ENCODE measurements around the gene ATF6B.
A peak's percentile ranks its signal among the peaks of the same experiment; 100 is the strongest.

The ATF6B gene

DNA sequence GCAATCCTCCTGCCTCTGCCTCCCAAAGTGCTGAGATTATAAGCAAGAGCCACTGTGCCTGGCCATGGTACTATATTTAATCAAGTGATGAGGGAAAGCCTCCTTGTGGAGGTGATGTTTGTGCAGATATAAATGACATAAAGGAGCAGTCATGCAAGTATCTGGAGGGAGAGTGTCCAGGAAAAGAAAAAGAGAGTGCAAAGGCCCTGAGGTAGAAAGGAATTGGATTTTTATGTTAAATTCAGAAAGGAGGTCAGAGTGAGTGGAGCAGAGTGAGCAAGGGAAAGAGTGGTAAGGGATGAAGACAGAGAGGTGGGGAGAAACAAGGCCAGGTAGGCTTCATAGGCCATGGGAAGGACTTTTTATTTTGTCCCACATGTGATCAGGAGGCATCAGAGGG lies 9.4 kb upstream of the ATF6B start:
- Histone ChIP-seq H3K4me3 (ENCODE audit: low read depth, low read length) (no peak overlapping the region), H3K4me1 (no peaks in the 10 kb centered on the region), H3K9me3 (no peaks in the 10 kb centered on the region), H3K27me3 (no peaks in the 10 kb centered on the region), H3K36me3 (no peaks in the 10 kb centered on the region)
- TF ChIP-seq, protein P1, sequence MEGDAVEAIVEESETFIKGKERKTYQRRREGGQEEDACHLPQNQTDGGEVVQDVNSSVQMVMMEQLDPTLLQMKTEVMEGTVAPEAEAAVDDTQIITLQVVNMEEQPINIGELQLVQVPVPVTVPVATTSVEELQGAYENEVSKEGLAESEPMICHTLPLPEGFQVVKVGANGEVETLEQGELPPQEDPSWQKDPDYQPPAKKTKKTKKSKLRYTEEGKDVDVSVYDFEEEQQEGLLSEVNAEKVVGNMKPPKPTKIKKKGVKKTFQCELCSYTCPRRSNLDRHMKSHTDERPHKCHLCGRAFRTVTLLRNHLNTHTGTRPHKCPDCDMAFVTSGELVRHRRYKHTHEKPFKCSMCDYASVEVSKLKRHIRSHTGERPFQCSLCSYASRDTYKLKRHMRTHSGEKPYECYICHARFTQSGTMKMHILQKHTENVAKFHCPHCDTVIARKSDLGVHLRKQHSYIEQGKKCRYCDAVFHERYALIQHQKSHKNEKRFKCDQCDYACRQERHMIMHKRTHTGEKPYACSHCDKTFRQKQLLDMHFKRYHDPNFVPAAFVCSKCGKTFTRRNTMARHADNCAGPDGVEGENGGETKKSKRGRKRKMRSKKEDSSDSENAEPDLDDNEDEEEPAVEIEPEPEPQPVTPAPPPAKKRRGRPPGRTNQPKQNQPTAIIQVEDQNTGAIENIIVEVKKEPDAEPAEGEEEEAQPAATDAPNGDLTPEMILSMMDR (IDR thresholded peaks at IDR 0.05; ENCODE audit: low read depth, low read length) = no peak
- no peak for DNase-seq

DNA sequence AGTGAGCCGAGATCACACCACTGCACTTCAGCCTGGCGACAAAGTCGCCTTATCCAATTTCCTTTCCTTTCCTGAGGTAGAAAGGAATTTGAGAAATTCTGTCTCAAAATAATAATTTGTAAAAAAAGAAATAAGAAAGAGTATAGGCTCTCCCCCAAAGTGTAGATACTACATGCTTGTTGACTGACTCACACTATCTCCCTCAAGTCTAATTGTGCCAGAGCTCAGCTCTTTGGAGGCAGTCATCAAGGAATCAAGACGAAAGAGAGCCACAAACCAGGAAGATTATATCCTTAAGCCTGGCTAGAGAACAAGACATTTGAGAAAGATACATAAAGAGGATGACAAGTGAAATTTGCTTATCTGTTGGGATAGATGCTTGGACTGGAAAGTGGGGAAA lies 5.7 kb upstream of the ATF6B start:
- no peak for DNase-seq
- no peaks in the 10 kb centered on the region for H3K36me3 ChIP-seq
- H3K27me3 ChIP-seq = no peaks in the 10 kb centered on the region
- peaks cover under 1% of the 10 kb centered on the region; the same call in 1 of the 2 replicates for H3K4me1 ChIP-seq
- no peaks in the 10 kb centered on the region for H3K9me3 ChIP-seq
- no peak overlapping the region for H3K4me3 ChIP-seq (ENCODE audit: low read depth, low read length)
- TF ChIP-seq, protein P1 (IDR thresholded peaks at IDR 0.05; ENCODE audit: low read depth, low read length) = no peak

DNA sequence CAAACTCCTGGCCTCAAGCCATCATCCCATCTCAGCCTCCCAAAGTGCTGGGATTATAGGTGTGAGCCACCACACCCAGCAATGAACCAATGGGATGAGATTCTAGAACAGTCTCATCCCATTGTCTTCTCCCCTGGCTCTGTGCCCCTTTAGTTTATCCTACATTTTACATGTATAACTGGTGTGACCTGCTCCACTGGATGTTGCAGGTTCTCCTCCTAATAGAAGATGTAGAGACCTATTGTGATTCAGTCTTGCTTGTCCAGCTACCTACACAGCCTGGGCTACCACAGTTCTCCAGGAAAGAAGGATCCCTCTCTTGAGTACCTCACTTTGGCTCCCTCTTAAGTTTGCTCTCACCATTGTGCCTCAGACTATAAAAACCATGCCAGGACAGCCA lies 4.1 kb upstream of the ATF6B start:
- TF ChIP-seq, protein P1 (IDR thresholded peaks at IDR 0.05; ENCODE audit: low read depth, low read length) = no peak
- H3K4me3 ChIP-seq (ENCODE audit: low read depth, low read length) = no peak overlapping the region
- peaks cover 5% of the 10 kb centered on the region for H3K4me1 ChIP-seq
- H3K9me3 ChIP-seq = no peaks in the 10 kb centered on the region
- no peaks in the 10 kb centered on the region for H3K36me3 ChIP-seq
- H3K27me3 ChIP-seq = no peaks in the 10 kb centered on the region
- no peak for DNase-seq

DNA sequence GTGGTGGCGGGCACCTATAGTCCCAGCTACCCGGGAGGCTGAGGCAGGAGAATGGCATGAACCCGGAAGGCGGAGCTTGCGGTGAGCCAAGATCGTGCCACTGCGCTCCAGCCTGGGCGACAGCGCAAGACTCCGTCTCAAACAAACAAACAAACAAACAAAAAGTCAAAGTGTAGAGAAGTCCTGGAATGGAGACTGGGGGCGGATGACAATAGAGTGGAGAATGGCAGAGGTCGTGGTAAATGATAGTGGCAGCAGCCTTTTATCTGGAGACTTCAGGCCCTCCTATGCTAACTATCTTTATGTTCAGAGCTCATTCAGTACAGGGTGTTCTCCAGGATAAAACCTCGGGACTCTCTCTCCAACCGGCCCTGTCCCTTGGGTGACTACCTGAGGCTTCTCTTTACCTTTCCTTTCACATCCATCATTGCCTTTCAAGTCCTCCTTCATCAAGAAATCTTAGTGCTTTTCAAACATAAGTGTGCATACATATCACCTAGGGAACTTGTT lies 3.4 kb upstream of the ATF6B start:
- DNase-seq = no peak
- no peaks in the 10 kb centered on the region for H3K36me3 ChIP-seq
- H3K9me3 ChIP-seq = no peaks in the 10 kb centered on the region
- no peaks in the 10 kb centered on the region for H3K27me3 ChIP-seq
- peaks cover 5% of the 10 kb centered on the region for H3K4me1 ChIP-seq
- TF ChIP-seq, protein P1 (IDR thresholded peaks at IDR 0.05; ENCODE audit: low read depth, low read length) = no peak
- no peak overlapping the region for H3K4me3 ChIP-seq (ENCODE audit: low read depth, low read length)

DNA sequence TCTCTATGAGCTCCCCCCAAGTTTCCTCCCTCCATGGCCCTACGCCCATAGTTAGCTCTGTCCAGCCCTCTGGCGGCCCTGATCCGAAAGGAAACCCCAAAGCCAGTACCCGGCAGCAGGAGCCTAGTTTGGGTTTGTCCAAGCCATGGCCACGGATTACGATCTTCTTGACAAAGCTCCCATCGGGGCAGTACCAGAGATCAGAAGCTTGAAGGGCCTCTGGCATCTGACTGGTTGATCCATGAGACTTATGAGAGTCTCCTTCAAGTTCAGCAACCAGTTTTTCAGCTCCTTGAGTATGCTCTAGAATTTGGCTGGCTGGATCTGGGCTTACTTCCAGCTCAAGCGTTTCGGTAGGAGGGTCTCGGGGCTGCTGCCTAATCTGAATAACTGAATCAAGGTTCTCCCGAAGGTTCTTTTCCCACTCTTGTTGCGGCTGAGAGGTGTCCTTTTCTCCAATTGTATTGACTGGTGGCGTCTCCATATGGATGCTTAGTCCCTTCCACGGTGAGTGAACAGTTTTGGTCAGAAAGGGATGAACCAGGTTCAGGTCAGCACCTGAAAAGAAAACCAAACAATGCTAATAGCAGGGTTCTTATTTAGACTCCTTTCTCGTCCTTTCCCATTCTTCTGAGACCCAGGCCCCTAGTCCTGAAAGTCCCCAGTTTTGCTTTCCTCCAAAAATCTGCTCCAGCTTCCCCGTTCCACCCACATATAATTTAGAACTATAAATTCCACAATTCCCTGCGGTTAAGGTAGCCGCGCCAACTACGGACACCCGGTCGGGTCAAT lies 1.4 kb upstream of the ATF6B start:
- H3K27me3 ChIP-seq = no peaks in the 10 kb centered on the region
- H3K36me3 ChIP-seq = no peaks in the 10 kb centered on the region; the same call in none of the 2 replicates
- TF ChIP-seq, protein P1 (IDR thresholded peaks at IDR 0.05; ENCODE audit: low read depth, low read length) = no peak
- no peak for DNase-seq
- H3K4me1 ChIP-seq = peaks cover 5% of the 10 kb centered on the region
- H3K9me3 ChIP-seq = no peaks in the 10 kb centered on the region
- H3K4me3 ChIP-seq (ENCODE audit: low read depth, low read length) = peak overlapping the region; percentile 83

DNA sequence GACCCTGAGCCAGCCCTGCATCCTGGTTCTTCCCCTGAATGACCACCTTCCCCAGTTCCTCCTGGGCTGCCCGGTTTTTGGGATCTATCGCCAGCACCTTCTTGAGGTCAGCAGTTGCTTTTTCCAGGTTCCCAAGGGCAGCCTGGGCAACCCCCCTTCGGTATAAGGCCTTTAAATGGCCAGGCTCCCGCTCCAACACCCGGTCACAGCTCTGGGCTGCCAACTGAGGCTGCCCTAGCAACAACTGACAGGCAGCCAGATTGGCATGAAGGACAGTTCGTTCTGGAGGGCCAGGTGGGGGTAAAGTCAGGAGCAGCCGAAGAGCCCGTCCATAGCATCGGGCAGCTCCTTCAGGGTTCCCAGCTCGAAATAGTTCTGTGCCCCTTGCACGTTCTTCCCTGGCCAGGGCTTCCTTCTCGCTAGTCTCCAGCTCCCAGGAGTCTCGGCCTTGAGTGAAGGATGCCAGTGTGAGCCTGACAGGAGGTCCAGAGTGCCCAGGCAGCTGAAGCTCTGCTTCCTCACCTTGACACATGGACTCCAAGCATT lies 778 bp upstream of the ATF6B start:
- no peaks in the 10 kb centered on the region for H3K9me3 ChIP-seq
- no peak for DNase-seq
- H3K36me3 ChIP-seq = no peaks in the 10 kb centered on the region; the same call in none of the 2 replicates
- H3K27me3 ChIP-seq = no peaks in the 10 kb centered on the region
- peaks cover 5% of the 10 kb centered on the region for H3K4me1 ChIP-seq
- TF ChIP-seq, protein P1 (IDR thresholded peaks at IDR 0.05; ENCODE audit: low read depth, low read length) = no peak
- peak overlapping the region; percentile 83 for H3K4me3 ChIP-seq (ENCODE audit: low read depth, low read length)
